DND-41 (cell line): ENCODE measurements around the gene WDR88.

Experiments
- CTCF ChIP-seq: IDR thresholded peaks from 2 replicates; pipeline ENCODE4 v1.5.1; 2012; ENCODE audit warnings: borderline replicate concordance, low read length, moderate library complexity, mild to moderate bottlenecking; ENCODE audit not compliant: poor library complexity, severe bottlenecking; ENCODE audit errors: extremely low read depth
- EZH2 ChIP-seq: IDR thresholded peaks from 3 replicates; pipeline ENCODE4 v1.6.1; 2012; ENCODE audit warnings: borderline replicate concordance, low read depth, mild to moderate bottlenecking, moderate library complexity, low read length, inconsistent platforms; ENCODE audit not compliant: severe bottlenecking

DNA sequence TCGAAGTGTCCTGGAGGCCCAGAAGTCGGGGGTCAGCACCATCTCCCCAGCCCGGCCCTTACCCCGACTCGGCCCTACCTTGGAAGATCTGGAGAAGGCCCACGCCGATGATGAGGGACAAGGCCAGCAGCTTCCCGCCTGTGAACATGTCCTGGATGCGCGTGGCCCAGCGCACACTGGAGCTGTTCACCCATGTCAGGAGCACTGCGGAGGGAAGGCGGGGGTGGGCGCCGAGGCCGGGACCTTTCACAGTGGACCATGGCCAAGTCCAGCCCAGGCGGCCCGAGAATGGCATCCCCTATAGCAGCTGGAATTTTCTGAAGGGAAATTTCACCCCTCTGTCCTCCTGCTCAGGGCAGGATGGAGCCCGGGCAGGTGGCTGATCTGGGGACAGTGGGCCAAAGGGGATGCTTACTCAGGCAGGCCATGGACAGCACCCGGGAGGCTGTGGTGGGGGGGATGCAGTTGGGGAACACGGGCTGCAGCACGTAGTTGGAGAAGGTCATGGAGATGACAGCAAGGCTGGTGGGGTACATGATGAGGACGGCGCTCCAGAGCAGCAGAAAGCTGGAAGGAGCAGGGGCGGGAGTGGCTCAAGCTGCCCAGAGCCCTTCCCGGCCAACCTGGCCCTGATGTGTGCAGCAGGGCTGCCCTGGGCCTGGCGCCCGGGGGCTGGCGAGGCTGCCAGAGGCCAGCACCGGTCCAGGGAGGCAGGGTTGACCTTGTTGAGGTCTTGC, 80.7 kb downstream of the WDR88 start:
- TF ChIP-seq CTCF (no peak), EZH2 (no peak)
